ENCODE data around the gene AGBL4. TPM values are rescaled to one million over a fixed set of nuclear protein-coding genes. Genes with fewer than 3 reads are reported as not detected.

AGBL4 gene
- total and polyA plus RNA-seq, 2 of the 4 experiments (the other 2 are of a cell fraction) = not detected

GRCh38 chr1:48532976-48533375 is 1490.8 kb downstream of the AGBL4 start:
- ChIA-PET POLR2A (ENCODE audit: unreplicated experiment) (no interaction called here), CTCF (no interaction called here)
- H2BK120ac ChIP-seq (ENCODE audit: low read depth, low read length) = no peak overlapping the region
- no peak overlapping the region for H4K91ac ChIP-seq (ENCODE audit: insufficient read depth, low read depth, low read length)
- no peaks in the 10 kb centered on the region for H3K79me1 ChIP-seq (ENCODE audit: low read depth in 1 of 2, low read length in 2 of 2)
- no peaks in the 10 kb centered on the region for H3K27me3 ChIP-seq (ENCODE audit: control insufficient read depth, insufficient read depth, low read length)
- H3K4me3 ChIP-seq (ENCODE audit: insufficient read depth, low read depth, low read length) = no peak overlapping the region
- no peaks in the 10 kb centered on the region for H3K9me3 ChIP-seq (ENCODE audit: control insufficient read depth, insufficient read depth, low read length)
- no peak for DNase-seq
- H3K9me1 ChIP-seq (ENCODE audit: insufficient read depth, low read length) = no peaks in the 10 kb centered on the region
- no peak for ATAC-seq (ENCODE audit: low read depth)
- no peaks in the 10 kb centered on the region for H3K4me1 ChIP-seq (ENCODE audit: control insufficient read depth, insufficient read depth, low read length)
- no peak overlapping the region for H3K4ac ChIP-seq (ENCODE audit: low read depth, low read length)
- no peak overlapping the region for H2BK5ac ChIP-seq (ENCODE audit: low read depth, low read length, poor library complexity, severe bottlenecking)
- H4K20me1 ChIP-seq (ENCODE audit: insufficient read depth, low read length) = no peaks in the 10 kb centered on the region
- TF ChIP-seq USF2 (IDR thresholded peaks at IDR 0.05; ENCODE audit: low read depth, low read length) (no peak), MXI1 (IDR thresholded peaks at IDR 0.05; ENCODE audit: borderline replicate concordance, low read depth, low read length) (no peak), FOS (IDR thresholded peaks at IDR 0.05; ENCODE audit: low read depth, low read length) (no peak), RAD21 (IDR thresholded peaks at IDR 0.05; ENCODE audit: low read length) (no peak), BHLHE40 (IDR thresholded peaks at IDR 0.05; ENCODE audit: low read depth, low read length) (no peak), RCOR1 (IDR thresholded peaks at IDR 0.05; ENCODE audit: insufficient replicate concordance, low read length) (no peak), NFE2L2 (IDR thresholded peaks at IDR 0.05; ENCODE audit: low read depth, low read length) (no peak), RFX5 (IDR thresholded peaks at IDR 0.05; ENCODE audit: low read depth, low read length) (no peak), CEBPB (IDR thresholded peaks at IDR 0.05; ENCODE audit: low read depth, low read length) (no peak), MAFK (IDR thresholded peaks at IDR 0.05; ENCODE audit: low read depth, low read length) (no peak), CHD1 (IDR thresholded peaks at IDR 0.05; ENCODE audit: low read depth, low read length) (no peak), POLR2A (IDR thresholded peaks at IDR 0.05; ENCODE audit: low read depth, low read length) (no peak), MAZ (IDR thresholded peaks at IDR 0.05; ENCODE audit: borderline replicate concordance, low read depth, low read length) (no peak), SMC3 (IDR thresholded peaks at IDR 0.05; ENCODE audit: low read depth, low read length) (no peak)
- TF ChIP-seq, protein P1, sequence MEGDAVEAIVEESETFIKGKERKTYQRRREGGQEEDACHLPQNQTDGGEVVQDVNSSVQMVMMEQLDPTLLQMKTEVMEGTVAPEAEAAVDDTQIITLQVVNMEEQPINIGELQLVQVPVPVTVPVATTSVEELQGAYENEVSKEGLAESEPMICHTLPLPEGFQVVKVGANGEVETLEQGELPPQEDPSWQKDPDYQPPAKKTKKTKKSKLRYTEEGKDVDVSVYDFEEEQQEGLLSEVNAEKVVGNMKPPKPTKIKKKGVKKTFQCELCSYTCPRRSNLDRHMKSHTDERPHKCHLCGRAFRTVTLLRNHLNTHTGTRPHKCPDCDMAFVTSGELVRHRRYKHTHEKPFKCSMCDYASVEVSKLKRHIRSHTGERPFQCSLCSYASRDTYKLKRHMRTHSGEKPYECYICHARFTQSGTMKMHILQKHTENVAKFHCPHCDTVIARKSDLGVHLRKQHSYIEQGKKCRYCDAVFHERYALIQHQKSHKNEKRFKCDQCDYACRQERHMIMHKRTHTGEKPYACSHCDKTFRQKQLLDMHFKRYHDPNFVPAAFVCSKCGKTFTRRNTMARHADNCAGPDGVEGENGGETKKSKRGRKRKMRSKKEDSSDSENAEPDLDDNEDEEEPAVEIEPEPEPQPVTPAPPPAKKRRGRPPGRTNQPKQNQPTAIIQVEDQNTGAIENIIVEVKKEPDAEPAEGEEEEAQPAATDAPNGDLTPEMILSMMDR (conservative IDR thresholded peaks at IDR 0.05; ENCODE audit: low read depth, low read length) = no peak
- TF ChIP-seq, protein P2, sequence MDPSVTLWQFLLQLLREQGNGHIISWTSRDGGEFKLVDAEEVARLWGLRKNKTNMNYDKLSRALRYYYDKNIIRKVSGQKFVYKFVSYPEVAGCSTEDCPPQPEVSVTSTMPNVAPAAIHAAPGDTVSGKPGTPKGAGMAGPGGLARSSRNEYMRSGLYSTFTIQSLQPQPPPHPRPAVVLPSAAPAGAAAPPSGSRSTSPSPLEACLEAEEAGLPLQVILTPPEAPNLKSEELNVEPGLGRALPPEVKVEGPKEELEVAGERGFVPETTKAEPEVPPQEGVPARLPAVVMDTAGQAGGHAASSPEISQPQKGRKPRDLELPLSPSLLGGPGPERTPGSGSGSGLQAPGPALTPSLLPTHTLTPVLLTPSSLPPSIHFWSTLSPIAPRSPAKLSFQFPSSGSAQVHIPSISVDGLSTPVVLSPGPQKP (IDR thresholded peaks at IDR 0.05; ENCODE audit: borderline replicate concordance, low read depth, low read length) = no peak
- intact Hi-C loops (cut with micrococcal nuclease) = no loop called here
- no peak overlapping the region for H2BK20ac ChIP-seq (ENCODE audit: low read depth, low read length)
- WGBS, 2 experiments (ENCODE audit: extremely low coverage in 2 of 2, insufficient read length in 1 of 2) = no CpG with 5 or more reads among the region's 1 CpG
- H4K5ac ChIP-seq (ENCODE audit: low read depth, low read length) = no peak overlapping the region
- no peak overlapping the region for H3K9ac ChIP-seq (ENCODE audit: low read depth, low read length)
- no peak overlapping the region for H3K23ac ChIP-seq (ENCODE audit: low read depth, low read length)
- no peak overlapping the region for H3K56ac ChIP-seq (ENCODE audit: extremely low read depth, insufficient read depth, low read length)
- no peak overlapping the region for H3K27ac ChIP-seq (ENCODE audit: insufficient read depth, low read length)
- no peak overlapping the region for H2AFZ ChIP-seq (replicated peaks; ENCODE audit: low read length, poor library complexity)
- H3K4me2 ChIP-seq (ENCODE audit: low read depth, low read length) = no peak overlapping the region
- dilution Hi-C loops (cut with HindIII; ENCODE audit: low sequenced_read_pairs, unreplicated experiment) = no loop called here
- H2AK5ac ChIP-seq (ENCODE audit: low read depth, low read length) = no peak overlapping the region
- H3K14ac ChIP-seq (replicated peaks; ENCODE audit: low read depth, low read length) = no peak overlapping the region
- no peak overlapping the region for H3K18ac ChIP-seq (ENCODE audit: low read depth, low read length)
- no TSS peak for BruUV-seq (replicated peaks)
- H2AK9ac ChIP-seq (replicated peaks; ENCODE audit: low read depth, low read length, poor library complexity) = no peak overlapping the region
- H3K36me3 ChIP-seq (ENCODE audit: control insufficient read depth, insufficient read depth, low read length) = no peaks in the 10 kb centered on the region
- H4K8ac ChIP-seq (ENCODE audit: low read depth in 2 of 2, low read length in 2 of 2) = no peak overlapping the region
- in situ Hi-C loops (cut with MboI; ENCODE audit: low sequenced_read_pairs) = no loop called here
- no peak overlapping the region for H2BK15ac ChIP-seq (ENCODE audit: low read depth, low read length)
